Transverse colon (tissue), 4 donors: ENCODE results near the gene TRMT1. TPM values are rescaled to one million over a fixed set of nuclear protein-coding genes. Genes with fewer than 3 reads are reported as not detected.

Experiments
- DNase-seq: peaks from one replicate; pipeline ENCODE4 v3.0.0-alpha.2; 2019
- H3K27ac ChIP-seq, 4 donors: fragments of 200-600 bp; sonication (generic); 2 replicates each; pipeline ENCODE4 v1.5.1; 2016 to 2018; ENCODE audit warnings: inconsistent platforms in 4 of 4
- H3K27me3 ChIP-seq: fragments of 200-600 bp; sonication (generic); 2 replicates; pipeline ENCODE4 v1.5.1; 2017; ENCODE audit warnings: inconsistent platforms
- H3K36me3 ChIP-seq, 4 donors: fragments of 200-600 bp; sonication (generic); 2 replicates each; pipeline ENCODE4 v1.5.1; 2017 to 2019; ENCODE audit warnings: inconsistent platforms in 4 of 4
- H3K4me1 ChIP-seq, 4 donors: fragments of 200-600 bp; sonication (generic); 2 replicates each; pipeline ENCODE4 v1.5.1; 2017 to 2020; ENCODE audit warnings: inconsistent platforms in 4 of 4
- H3K4me3 ChIP-seq, 4 donors: fragments of 200-600 bp; sonication (generic); 1 replicate in 1 of 4; 2 replicates in 3 of 4; pipeline versions ENCODE4 v1.5.1 to v1.6.1; 2017 to 2019; ENCODE audit warnings: inconsistent platforms in 4 of 4
- H3K9me3 ChIP-seq, 2 donors: fragments of 200-600 bp; sonication (generic); 2 replicates each; pipeline ENCODE4 v1.5.1; 2017 to 2019; ENCODE audit warnings: inconsistent platforms in 2 of 2
- CTCF ChIP-seq, 5 experiments: fragments of 200-600 bp in 3 of 5; fragments of 450-650 bp in 2 of 5; sonication (generic) in 3 of 5; IDR thresholded peaks; 1 replicate in 2 of 5; 2 replicates in 3 of 5; pipeline ENCODE4 v1.5.1; 2016 to 2017; ENCODE audit warnings: antibody characterized with exemption in 5 of 5, inconsistent platforms in 3 of 5, mild to moderate bottlenecking in 2 of 5, moderate library complexity in 1 of 5
- EP300 ChIP-seq: sonication (generic); formaldehyde crosslinking; IDR thresholded peaks from one replicate; pipeline ENCODE4 v1.6.1; 2017; ENCODE audit warnings: antibody characterized with exemption, low read depth
- POLR2A ChIP-seq: fragments of 450-650 bp; IDR thresholded peaks from one replicate; pipeline ENCODE4 v1.6.1; 2016; ENCODE audit warnings: antibody characterized with exemption, mild to moderate bottlenecking, moderate library complexity
- POLR2AphosphoS5 ChIP-seq, 3 donors: sonication (generic); formaldehyde crosslinking; IDR thresholded peaks; one replicate each; pipeline ENCODE4 v1.6.1; 2016; ENCODE audit warnings: antibody characterized with exemption in 3 of 3
- WGBS, 2 donors: methylation state at CpG; one replicate each; pipeline ENCODE4 v1.1.5; 2018; ENCODE audit warnings: low coverage in 1 of 2; 5-methylcytosine and 5-hydroxymethylcytosine counted together
- in situ Hi-C, 4 donors: fragments of 200-750 bp; cut with MboI; loops; one replicate each; pipeline versions ENCODE4 v1.15.0 to v1.15.1; 2017; ENCODE audit warnings: low sequenced_read_pairs in 3 of 4, low pct_ligation_motif_present in 1 of 4, low pct_unique_long_range_greater_than_20kb in 1 of 4
- intact Hi-C: fragments of 100-400 bp; cut with DNase I; formaldehyde crosslinking; loops from one replicate; pipeline ENCODE4 v1.15.1; 2023; ENCODE audit warnings: low total_unique reads
- total RNA-seq, 4 donors: library from RNA; depleted of rRNA; stranded (reverse); fragments of >200 nt; gene quantifications; one replicate each; pipeline ENCODE4 v1.1.0, GENCODE V29; 2016

Gene TRMT1
- total RNA-seq, 4 donors from 2014 or later, result 26.6 to 199 (median 60.7) TPM

DNA sequence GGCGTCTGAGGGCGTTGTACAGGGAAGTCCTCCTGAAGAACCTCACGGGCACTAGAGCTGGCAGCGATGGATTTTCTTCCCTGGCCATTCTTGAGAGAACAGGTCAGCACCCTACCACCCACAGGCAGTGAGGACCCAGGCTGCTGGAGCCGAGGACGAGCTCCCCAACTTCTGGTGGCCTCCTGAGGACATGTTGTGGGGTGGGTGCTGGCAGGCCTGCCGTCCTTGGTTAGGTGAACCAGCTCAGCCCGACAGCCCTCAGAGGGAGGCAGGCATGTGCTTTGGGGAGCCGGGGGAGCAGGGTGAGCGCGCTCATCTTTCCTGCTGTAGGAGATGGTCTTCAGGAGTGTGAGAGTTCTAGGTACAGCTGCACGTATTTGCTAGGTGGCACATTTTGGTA lies 29.2 kb downstream of the TRMT1 start:
- TF ChIP-seq CTCF (IDR thresholded peaks at IDR 0.05), result no peak
- TF ChIP-seq POLR2AphosphoS5 (IDR thresholded peaks at IDR 0.05), result no peak
- TF ChIP-seq POLR2A, result no peak
- no peak for TF ChIP-seq EP300
- Histone ChIP-seq H3K27ac (peak overlapping the region in 1 of 4 donors; percentile 2), H3K36me3 (no peaks in the 10 kb centered on the region), H3K4me3 (no peak overlapping the region), H3K9me3 (no peaks in the 10 kb centered on the region), H3K4me1 (peaks cover 15 to 36% (median 22%) of the 10 kb centered on the region in 4 donors), H3K27me3 (no peaks in the 10 kb centered on the region)
- 85% methylated on average over 12 of the region's 12 CpGs; no CpG with 5 or more reads in 1 of the 2 donors for WGBS, 2 donors
- intact Hi-C loops, result no loop called here
- DNase-seq, result no peak
- in situ Hi-C loops, result loop anchor here in 3 of 4 donors (10.0 to 25.0 kb wide), 2 partner anchors 100 to 102 kb away; partner anchors contain the start of gene NFIX (in 1 of the 3)

GRCh38 chr19:13086341-13086740 lies 30.2 kb downstream of the TRMT1 start:
- H3K27ac ChIP-seq, result peak overlapping the region in 2 of 4 donors; percentile 4 to 47
- no peaks in the 10 kb centered on the region for H3K27me3 ChIP-seq
- H3K4me3 ChIP-seq, result no peak overlapping the region
- TF ChIP-seq CTCF (IDR thresholded peaks at IDR 0.05) (no peak), POLR2A (no peak), EP300 (no peak), POLR2AphosphoS5 (IDR thresholded peaks at IDR 0.05) (no peak)
- in situ Hi-C loops, result loop anchor here in 3 of 4 donors (10.0 to 25.0 kb wide), 2 partner anchors 99 to 102 kb away; partner anchors contain the start of gene NFIX (in 1 of the 3)
- DNase-seq, result no peak
- H3K9me3 ChIP-seq, result no peaks in the 10 kb centered on the region
- no peaks in the 10 kb centered on the region for H3K36me3 ChIP-seq
- WGBS, 2 donors, result 85% methylated on average over 2 of the region's 2 CpGs; no CpG with 5 or more reads in 1 of the 2 donors
- intact Hi-C loops, result no loop called here
- H3K4me1 ChIP-seq, result peaks cover 8 to 29% (median 14%) of the 10 kb centered on the region in 4 donors

- in situ Hi-C loops, result loop anchor here in 3 of 4 donors (10.0 to 25.0 kb wide), 2 partner anchors 98 to 101 kb away; partner anchors contain the start of gene NFIX (in 1 of the 3)
- Histone ChIP-seq H3K4me1 (peaks cover 6 to 24% (median 11%) of the 10 kb centered on the region in 4 donors), H3K27ac (peak overlapping the region in 2 of 4 donors; percentile 4 to 47), H3K27me3 (no peaks in the 10 kb centered on the region), H3K9me3 (no peaks in the 10 kb centered on the region), H3K4me3 (no peak overlapping the region), H3K36me3 (no peaks in the 10 kb centered on the region)
- DNase-seq, result no peak
- 28% methylated on average over 7 of the region's 7 CpGs; no CpG with 5 or more reads in 1 of the 2 donors for WGBS, 2 donors
- TF ChIP-seq EP300, result no peak
- TF ChIP-seq CTCF (IDR thresholded peaks at IDR 0.05), result no peak
- TF ChIP-seq POLR2A, result no peak
- TF ChIP-seq POLR2AphosphoS5 (IDR thresholded peaks at IDR 0.05), result no peak
- intact Hi-C loops, result no loop called here
These were observed 30.9 kb downstream of the TRMT1 start for GRCh38 chr19:13085666-13086065.

DNA sequence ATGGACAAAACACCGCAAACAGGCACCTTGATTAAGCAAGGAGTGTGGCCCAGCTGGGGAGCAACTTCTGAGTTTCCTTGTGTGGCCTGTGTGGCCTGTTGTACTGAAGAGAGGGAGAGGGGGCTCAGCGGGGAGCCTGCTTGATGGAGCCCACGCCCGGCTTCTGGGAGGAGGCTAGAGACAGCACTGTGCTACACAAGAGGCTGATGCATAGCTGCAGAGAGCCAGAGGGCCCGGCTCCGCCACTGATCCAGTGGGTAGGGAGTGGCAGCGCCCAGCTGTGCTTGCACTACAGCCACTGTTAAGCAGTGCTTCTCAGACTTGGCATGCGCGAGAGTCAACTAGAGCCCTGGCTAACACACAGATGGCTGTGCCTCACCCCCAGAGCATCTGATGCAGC lies 32.9 kb downstream of the TRMT1 start:
- Histone ChIP-seq H3K9me3 (no peaks in the 10 kb centered on the region), H3K36me3 (no peaks in the 10 kb centered on the region), H3K27me3 (no peaks in the 10 kb centered on the region), H3K27ac (peak overlapping the region in 1 of 4 donors; percentile 65), H3K4me1 (peaks cover 21 to 29% (median 26%) of the 10 kb centered on the region in 4 donors), H3K4me3 (no peak overlapping the region)
- intact Hi-C loops (no loop called here), in situ Hi-C loops (loop anchor here in 3 of 4 donors (10.0 to 25.0 kb wide), 2 partner anchors 96 to 99 kb away; partner anchors contain the start of gene NFIX (in 1 of the 3))
- whole genome bisulfite sequencing, 2 donors, result 80 to 91% methylated on average over 4 to 6 of the region's 9 CpGs
- TF ChIP-seq EP300 (no peak), POLR2A (no peak), POLR2AphosphoS5 (IDR thresholded peaks at IDR 0.05) (no peak), CTCF (IDR thresholded peaks at IDR 0.05) (no peak)
- no peak for DNase-seq
